ENCODE measurements around the gene CEP104.

Gene CEP104

GRCh38 chr1:3856923-3857790 is at the start of gene CEP104, which contains the start of gene DFFB:
Gene CEP104 (minus strand): TSS chr1:3857211. CDS start chr1:3852407, 4,804 bp downstream.
Gene DFFB (plus strand): TSS chr1:3857476. CDS start chr1:3857604, 128 bp downstream.
- DNase-seq (ENCODE audit: extremely low read depth, low read depth), result peak; percentile 46
- peak within 1 kb of the TSS; percentile 97 for H3K4me3 ChIP-seq (replicated peaks; ENCODE audit: low read depth, low read length)
- TF ChIP-seq, protein P1, sequence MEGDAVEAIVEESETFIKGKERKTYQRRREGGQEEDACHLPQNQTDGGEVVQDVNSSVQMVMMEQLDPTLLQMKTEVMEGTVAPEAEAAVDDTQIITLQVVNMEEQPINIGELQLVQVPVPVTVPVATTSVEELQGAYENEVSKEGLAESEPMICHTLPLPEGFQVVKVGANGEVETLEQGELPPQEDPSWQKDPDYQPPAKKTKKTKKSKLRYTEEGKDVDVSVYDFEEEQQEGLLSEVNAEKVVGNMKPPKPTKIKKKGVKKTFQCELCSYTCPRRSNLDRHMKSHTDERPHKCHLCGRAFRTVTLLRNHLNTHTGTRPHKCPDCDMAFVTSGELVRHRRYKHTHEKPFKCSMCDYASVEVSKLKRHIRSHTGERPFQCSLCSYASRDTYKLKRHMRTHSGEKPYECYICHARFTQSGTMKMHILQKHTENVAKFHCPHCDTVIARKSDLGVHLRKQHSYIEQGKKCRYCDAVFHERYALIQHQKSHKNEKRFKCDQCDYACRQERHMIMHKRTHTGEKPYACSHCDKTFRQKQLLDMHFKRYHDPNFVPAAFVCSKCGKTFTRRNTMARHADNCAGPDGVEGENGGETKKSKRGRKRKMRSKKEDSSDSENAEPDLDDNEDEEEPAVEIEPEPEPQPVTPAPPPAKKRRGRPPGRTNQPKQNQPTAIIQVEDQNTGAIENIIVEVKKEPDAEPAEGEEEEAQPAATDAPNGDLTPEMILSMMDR (IDR thresholded peaks at IDR 0.05; ENCODE audit: low read depth, low read length, missing control alignments), result no peak

GRCh38 chr1:3906672-3907020 is 49.6 kb upstream of the CEP104 start:
- H3K4me3 ChIP-seq (replicated peaks; ENCODE audit: low read depth, low read length), result no peak overlapping the region
- no peak for DNase-seq (ENCODE audit: extremely low read depth, low read depth)
- TF ChIP-seq, protein P1 (IDR thresholded peaks at IDR 0.05; ENCODE audit: low read depth, low read length, missing control alignments), result no peak

DNA sequence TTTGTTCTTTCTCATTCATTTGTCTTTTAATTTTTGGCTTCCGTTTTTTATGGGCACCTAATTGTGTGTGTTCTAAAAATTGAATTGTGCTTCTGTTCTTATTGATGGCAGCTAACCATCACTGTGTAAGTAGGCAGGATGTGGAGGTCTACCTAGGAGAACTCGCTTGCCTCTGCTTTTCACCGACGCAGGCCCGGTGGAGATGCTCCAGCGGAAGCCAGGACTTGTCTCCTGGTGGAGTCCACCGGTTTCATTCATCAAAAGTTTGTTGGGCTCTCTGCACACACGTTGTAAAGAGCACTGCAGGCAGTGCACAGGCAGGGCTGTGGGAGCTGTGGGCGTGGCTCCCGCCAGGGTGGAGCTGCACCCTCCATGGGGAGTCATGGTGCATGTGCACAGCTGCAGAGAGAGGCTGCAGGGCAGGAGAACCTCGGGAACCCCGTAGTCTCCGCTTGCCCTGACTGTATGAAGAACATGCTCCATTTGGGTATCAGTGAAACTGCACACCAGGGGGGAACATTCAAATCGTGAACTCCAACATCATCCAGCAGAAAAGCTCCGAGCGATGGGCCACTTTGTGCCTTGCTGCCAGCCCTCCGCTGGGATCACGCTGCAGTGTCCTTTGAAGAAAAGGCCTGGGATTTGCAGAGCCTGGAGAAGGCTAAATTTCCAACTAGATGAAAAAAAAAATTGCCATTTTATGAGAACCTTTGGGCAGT is 49.1 kb upstream of the CEP104 start:
- no peak overlapping the region for H3K4me3 ChIP-seq (replicated peaks; ENCODE audit: low read depth, low read length)
- TF ChIP-seq, protein P1 (IDR thresholded peaks at IDR 0.05; ENCODE audit: low read depth, low read length, missing control alignments), result no peak
- DNase-seq (ENCODE audit: extremely low read depth, low read depth), result no peak

- no peak for DNase-seq (ENCODE audit: extremely low read depth, low read depth)
- H3K4me3 ChIP-seq (replicated peaks; ENCODE audit: low read depth, low read length), result no peak overlapping the region
- TF ChIP-seq, protein P1 (IDR thresholded peaks at IDR 0.05; ENCODE audit: low read depth, low read length, missing control alignments), result no peak
Observed at GRCh38 chr1:3905266-3905952, 48.4 kb upstream of the CEP104 start.

- TF ChIP-seq, protein P1 (IDR thresholded peaks at IDR 0.05; ENCODE audit: low read depth, low read length, missing control alignments), result no peak
- no peak overlapping the region for H3K4me3 ChIP-seq (replicated peaks; ENCODE audit: low read depth, low read length)
- DNase-seq (ENCODE audit: extremely low read depth, low read depth), result no peak
Observed at GRCh38 chr1:3904843-3905185, 47.8 kb upstream of the CEP104 start.

GRCh38 chr1:3904006-3904842 is 47.2 kb upstream of the CEP104 start:
- TF ChIP-seq, protein P1 (IDR thresholded peaks at IDR 0.05; ENCODE audit: low read depth, low read length, missing control alignments), result no peak
- no peak for DNase-seq (ENCODE audit: extremely low read depth, low read depth)
- H3K4me3 ChIP-seq (replicated peaks; ENCODE audit: low read depth, low read length), result no peak overlapping the region
